A549 (cell line): ENCODE results near the gene PWP1. TPM values are rescaled to one million over a fixed set of nuclear protein-coding genes. Genes with fewer than 3 reads are reported as not detected.

Experiments
- ATAC-seq, 2 experiments: fragments of 200-7000 bp in 1 of 2; fragments of >200 bp in 1 of 2; cut with Nextera tagmentation in 1 of 2; cut with Tn5 transposase in 1 of 2; 3 replicates each; pipeline versions ENCODE4 v1.8.0 to v1.9.1; 2018 to 2020; ENCODE audit warnings: mild to moderate bottlenecking in 1 of 2, moderate library complexity in 1 of 2
- CTCF ChIA-PET: fragments of 300-600 bp; sonication (Branson Sonifier 250); formaldehyde crosslinking; extraction: SDS; loops from one replicate; lab custom pipeline; 2021; ENCODE audit warnings: antibody characterized with exemption, inconsistent platforms; lab: Yijun Ruan, JAX
- POLR2A ChIA-PET: fragments of 350-600 bp; formaldehyde crosslinking; extraction: SDS; loops from one replicate; lab custom pipeline; 2021; ENCODE audit warnings: antibody characterized with exemption, inconsistent platforms; lab: Yijun Ruan, JAX
- DNase-seq, 2 experiments: peaks; one replicate each; pipeline versions ENCODE4 v3.0.0 to v3.0.0-alpha.2; 2011 to 2016; ENCODE audit warnings: low read depth in 1 of 2, low spot score in 1 of 2
- FAIRE-seq: peaks from 2 replicates; lab custom pipeline; 2011; peaks lifted over from hg19 to GRCh38; lab: Jason Lieb, UNC
- H3K27ac ChIP-seq, 2 experiments: fragments of >200 bp; sonication (Bioruptor Twin); formaldehyde crosslinking; 3 replicates each; pipeline ENCODE4 v1.5.1; 2016 to 2017
- H3K4me1 ChIP-seq: fragments of >200 bp; sonication (Bioruptor Twin); formaldehyde crosslinking; 3 replicates; pipeline ENCODE4 v1.6.1; 2016
- H3K4me2 ChIP-seq: fragments of >200 bp; sonication (Bioruptor Twin); formaldehyde crosslinking; 3 replicates; pipeline ENCODE4 v1.6.1; 2016
- H3K4me3 ChIP-seq: fragments of >200 bp; sonication (Bioruptor Twin); formaldehyde crosslinking; 3 replicates; pipeline ENCODE4 v1.5.1; 2016
- H3K9me3 ChIP-seq: fragments of >200 bp; sonication (Bioruptor Twin); formaldehyde crosslinking; 3 replicates; pipeline ENCODE4 v1.6.1; 2016
- CBX2 ChIP-seq: fragments of 200-600 bp; sonication (generic); IDR thresholded peaks from 2 replicates; pipeline ENCODE4 v1.6.1; 2016; ENCODE audit warnings: low read depth, mild to moderate bottlenecking, borderline replicate concordance
- CBX8 ChIP-seq: fragments of 200-600 bp; sonication (generic); IDR thresholded peaks from 2 replicates; pipeline ENCODE4 v1.6.1; 2016
- CEBPB ChIP-seq, 2 experiments: fragments of >200 bp in 1 of 2; sonication (Bioruptor Twin) in 1 of 2; formaldehyde crosslinking in 1 of 2; IDR thresholded peaks; 2 replicates each; pipeline ENCODE4 v1.6.1; 2012 to 2016
- CHD4 ChIP-seq: fragments of 200-600 bp; sonication (generic); IDR thresholded peaks from 2 replicates; pipeline ENCODE4 v1.6.1; 2016; ENCODE audit warnings: antibody characterized with exemption, mild to moderate bottlenecking, borderline replicate concordance
- EHMT2 ChIP-seq: fragments of 200-600 bp; sonication (generic); IDR thresholded peaks from 2 replicates; pipeline ENCODE4 v1.6.1; 2016; ENCODE audit warnings: antibody characterized with exemption, low read depth, mild to moderate bottlenecking, moderate library complexity
- FOSB ChIP-seq: fragments of 250-450 bp; sonication (Bioruptor Pico); IDR thresholded peaks from 2 replicates; pipeline ENCODE4 v1.5.0; 2020; ENCODE audit warnings: mild to moderate bottlenecking, moderate library complexity
- FOXS1 ChIP-seq: fragments of 250-450 bp; sonication (Bioruptor Pico); IDR thresholded peaks from 2 replicates; pipeline ENCODE4 v1.5.0; 2020; ENCODE audit warnings: mild to moderate bottlenecking, moderate library complexity
- HDAC2 ChIP-seq: fragments of 200-600 bp; sonication (generic); IDR thresholded peaks from 2 replicates; pipeline ENCODE4 v1.6.1; 2016
- HEYL ChIP-seq: fragments of 250-450 bp; sonication (Bioruptor Pico); IDR thresholded peaks from 2 replicates; pipeline ENCODE4 v1.8.0; 2021; ENCODE audit warnings: mild to moderate bottlenecking, moderate library complexity
- HMGXB4 ChIP-seq: fragments of 250-450 bp; sonication (Bioruptor Pico); IDR thresholded peaks from 2 replicates; pipeline ENCODE4 v1.5.0; 2021; ENCODE audit warnings: mild to moderate bottlenecking, moderate library complexity, borderline replicate concordance
- HOXA7 ChIP-seq: fragments of 250-450 bp; sonication (Bioruptor Pico); IDR thresholded peaks from 2 replicates; pipeline ENCODE4 v1.5.0; 2020; ENCODE audit warnings: mild to moderate bottlenecking, moderate library complexity
- HOXB13 ChIP-seq: fragments of 250-450 bp; sonication (Bioruptor Pico); IDR thresholded peaks from 2 replicates; pipeline ENCODE4 v1.5.0; 2020; ENCODE audit warnings: low read depth, mild to moderate bottlenecking, moderate library complexity
- JUN ChIP-seq, 2 experiments: fragments of >200 bp; sonication (Bioruptor Twin); formaldehyde crosslinking; IDR thresholded peaks; 2 replicates in 1 of 2; 3 replicates in 1 of 2; pipeline ENCODE4 v1.6.1; 2016 to 2017
- MYC ChIP-seq: IDR thresholded peaks from 2 replicates; pipeline ENCODE4 v1.6.1; 2012; ENCODE audit warnings: mild to moderate bottlenecking, inconsistent platforms, low read length, improper control_type of control experiment, borderline replicate concordance
- RAD21 ChIP-seq, 2 experiments: fragments of >200 bp in 1 of 2; sonication (Bioruptor Twin) in 1 of 2; formaldehyde crosslinking in 1 of 2; IDR thresholded peaks in 1 of 2; conservative IDR thresholded peaks in 1 of 2; 2 replicates in 1 of 2; 3 replicates in 1 of 2; pipeline ENCODE4 v1.6.1; 2012 to 2018; ENCODE audit warnings: inconsistent platforms in 1 of 2
- RCOR1 ChIP-seq: fragments of 150-350 bp; IDR thresholded peaks from 2 replicates; pipeline ENCODE4 v1.6.1; 2014; ENCODE audit warnings: antibody characterized with exemption, low read length, low read depth
- TP53 ChIP-seq: fragments of 250-450 bp; sonication (Bioruptor Pico); IDR thresholded peaks from 2 replicates; pipeline ENCODE4 v1.5.0; 2021; ENCODE audit warnings: mild to moderate bottlenecking, moderate library complexity
- ZFP36 ChIP-seq: fragments of 450-650 bp; IDR thresholded peaks from 2 replicates; pipeline ENCODE4 v1.6.1; 2014; ENCODE audit warnings: borderline replicate concordance; ENCODE audit not compliant: partially characterized antibody
- WGBS: methylation state at CpG from one replicate; pipeline ENCODE4 v1.1.6; 2017; ENCODE audit errors: missing lambda C conversion rate; 5-methylcytosine and 5-hydroxymethylcytosine counted together
- polyA plus RNA-seq, 4 experiments: library from polyadenylated mRNA; depleted of rRNA in 3 of 4; stranded (reverse); fragments of >200 nt; fragmentation: RNase III in 1 of 4; extraction: RNeasy Plus Mini Kit Qiagen cat#74134 plus additional on column Dnase treatment in 1 of 4; gene quantifications; 2 replicates in 3 of 4; 3 replicates in 1 of 4; pipeline ENCODE4 v1.2.3, GENCODE V29; 2011 to 2017
- TF ChIP-seq, protein P1 (sequence below): IDR thresholded peaks from 2 replicates; pipeline ENCODE4 v1.6.1; 2012
- TF ChIP-seq, protein P2 (sequence below): fragments of >200 bp; sonication (Bioruptor Twin); formaldehyde crosslinking; IDR thresholded peaks from 3 replicates; pipeline ENCODE4 v1.5.1; 2016
- TF ChIP-seq, protein P3 (sequence below): fragments of 200-600 bp; sonication (generic); IDR thresholded peaks from 2 replicates; pipeline ENCODE4 v1.6.1; 2016; ENCODE audit warnings: antibody characterized with exemption, mild to moderate bottlenecking, moderate library complexity

PWP1 gene
- polyA plus RNA-seq, 2 of the 4 experiments (the other 2 are of a cell fraction) = 132 to 191 TPM

- Histone ChIP-seq H3K4me1 (no peaks in the 10 kb centered on the region), H3K4me3 (no peak overlapping the region), H3K4me2 (no peak overlapping the region), H3K9me3 (no peaks in the 10 kb centered on the region), H3K27ac (no peak overlapping the region)
- CTCF ChIA-PET = interaction anchor here (1.2 to 1.6 kb wide), 3 partner anchors 10 to 33 kb away, joined by 3 to 4 read pairs (median 3); no protein-coding TSS in a partner anchor
- FAIRE-seq = no peak
- DNase-seq = no peak
- POLR2A ChIA-PET = no interaction called here
- WGBS = 64% methylated on average over 3 of the region's 3 CpGs
- ATAC-seq = no peak
- no peak for TF ChIP-seq HMGXB4
- TF ChIP-seq TP53 = no peak
- TF ChIP-seq CHD4 = no peak
- TF ChIP-seq FOXS1 (CRISPR knock-in tag) = no peak
- TF ChIP-seq MYC = no peak
- no peak for TF ChIP-seq CEBPB (IDR thresholded peaks at IDR 0.05)
These were observed 23.8 kb upstream of the PWP1 start for GRCh38 chr12:107661830-107662229.

- DNase-seq = no peak
- no peak overlapping the region for H3K4me3 ChIP-seq
- TF ChIP-seq CBX8 (no peak), JUN (IDR thresholded peaks at IDR 0.05) (no peak), RAD21 (conservative IDR thresholded peaks at IDR 0.05 in 1 of 2, IDR thresholded peaks at IDR 0.05 in 1 of 2) (no peak), HDAC2 (no peak), CBX2 (no peak), HEYL (CRISPR knock-in tag) (no peak), EHMT2 (no peak), FOSB (no peak), FOXS1 (CRISPR knock-in tag) (no peak), HOXA7 (CRISPR knock-in tag) (no peak), ZFP36 (no peak), RCOR1 (no peak), HOXB13 (CRISPR knock-in tag) (no peak)
- TF ChIP-seq, protein P1, sequence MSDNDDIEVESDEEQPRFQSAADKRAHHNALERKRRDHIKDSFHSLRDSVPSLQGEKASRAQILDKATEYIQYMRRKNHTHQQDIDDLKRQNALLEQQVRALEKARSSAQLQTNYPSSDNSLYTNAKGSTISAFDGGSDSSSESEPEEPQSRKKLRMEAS = no peak
- TF ChIP-seq, protein P2, sequence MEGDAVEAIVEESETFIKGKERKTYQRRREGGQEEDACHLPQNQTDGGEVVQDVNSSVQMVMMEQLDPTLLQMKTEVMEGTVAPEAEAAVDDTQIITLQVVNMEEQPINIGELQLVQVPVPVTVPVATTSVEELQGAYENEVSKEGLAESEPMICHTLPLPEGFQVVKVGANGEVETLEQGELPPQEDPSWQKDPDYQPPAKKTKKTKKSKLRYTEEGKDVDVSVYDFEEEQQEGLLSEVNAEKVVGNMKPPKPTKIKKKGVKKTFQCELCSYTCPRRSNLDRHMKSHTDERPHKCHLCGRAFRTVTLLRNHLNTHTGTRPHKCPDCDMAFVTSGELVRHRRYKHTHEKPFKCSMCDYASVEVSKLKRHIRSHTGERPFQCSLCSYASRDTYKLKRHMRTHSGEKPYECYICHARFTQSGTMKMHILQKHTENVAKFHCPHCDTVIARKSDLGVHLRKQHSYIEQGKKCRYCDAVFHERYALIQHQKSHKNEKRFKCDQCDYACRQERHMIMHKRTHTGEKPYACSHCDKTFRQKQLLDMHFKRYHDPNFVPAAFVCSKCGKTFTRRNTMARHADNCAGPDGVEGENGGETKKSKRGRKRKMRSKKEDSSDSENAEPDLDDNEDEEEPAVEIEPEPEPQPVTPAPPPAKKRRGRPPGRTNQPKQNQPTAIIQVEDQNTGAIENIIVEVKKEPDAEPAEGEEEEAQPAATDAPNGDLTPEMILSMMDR = no peak
- TF ChIP-seq, protein P3, sequence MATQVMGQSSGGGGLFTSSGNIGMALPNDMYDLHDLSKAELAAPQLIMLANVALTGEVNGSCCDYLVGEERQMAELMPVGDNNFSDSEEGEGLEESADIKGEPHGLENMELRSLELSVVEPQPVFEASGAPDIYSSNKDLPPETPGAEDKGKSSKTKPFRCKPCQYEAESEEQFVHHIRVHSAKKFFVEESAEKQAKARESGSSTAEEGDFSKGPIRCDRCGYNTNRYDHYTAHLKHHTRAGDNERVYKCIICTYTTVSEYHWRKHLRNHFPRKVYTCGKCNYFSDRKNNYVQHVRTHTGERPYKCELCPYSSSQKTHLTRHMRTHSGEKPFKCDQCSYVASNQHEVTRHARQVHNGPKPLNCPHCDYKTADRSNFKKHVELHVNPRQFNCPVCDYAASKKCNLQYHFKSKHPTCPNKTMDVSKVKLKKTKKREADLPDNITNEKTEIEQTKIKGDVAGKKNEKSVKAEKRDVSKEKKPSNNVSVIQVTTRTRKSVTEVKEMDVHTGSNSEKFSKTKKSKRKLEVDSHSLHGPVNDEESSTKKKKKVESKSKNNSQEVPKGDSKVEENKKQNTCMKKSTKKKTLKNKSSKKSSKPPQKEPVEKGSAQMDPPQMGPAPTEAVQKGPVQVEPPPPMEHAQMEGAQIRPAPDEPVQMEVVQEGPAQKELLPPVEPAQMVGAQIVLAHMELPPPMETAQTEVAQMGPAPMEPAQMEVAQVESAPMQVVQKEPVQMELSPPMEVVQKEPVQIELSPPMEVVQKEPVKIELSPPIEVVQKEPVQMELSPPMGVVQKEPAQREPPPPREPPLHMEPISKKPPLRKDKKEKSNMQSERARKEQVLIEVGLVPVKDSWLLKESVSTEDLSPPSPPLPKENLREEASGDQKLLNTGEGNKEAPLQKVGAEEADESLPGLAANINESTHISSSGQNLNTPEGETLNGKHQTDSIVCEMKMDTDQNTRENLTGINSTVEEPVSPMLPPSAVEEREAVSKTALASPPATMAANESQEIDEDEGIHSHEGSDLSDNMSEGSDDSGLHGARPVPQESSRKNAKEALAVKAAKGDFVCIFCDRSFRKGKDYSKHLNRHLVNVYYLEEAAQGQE = no peak
- TF ChIP-seq, all 56 proteins: peak for 0
- Histone ChIP-seq H3K4me1 (no peaks in the 10 kb centered on the region), H3K9me3 (no peaks in the 10 kb centered on the region), H3K4me2 (no peak overlapping the region), H3K27ac (no peak overlapping the region)
- 87% methylated on average over 6 of the region's 6 CpGs for WGBS
- no peak for ATAC-seq
- CTCF ChIA-PET = interaction anchor here (1.2 to 1.6 kb wide), 3 partner anchors 10 to 33 kb away, joined by 3 to 4 read pairs (median 3); no protein-coding TSS in a partner anchor
- no peak for FAIRE-seq
- POLR2A ChIA-PET = no interaction called here
These were observed 23.1 kb upstream of the PWP1 start for GRCh38 chr12:107662484-107662883.
